HepG2 (cell line): Measurements from ENCODE around the gene BIRC7. TPM values are rescaled to one million over a fixed set of nuclear protein-coding genes. Genes with fewer than 3 reads are reported as not detected.

Experiments used
- AHR ChIP-seq: IDR thresholded peaks from 2 replicates; pipeline ENCODE4 v1.6.1; 2018; ENCODE audit warnings: missing genetic modification reagents, missing compliant biosample characterization
- GFI1 ChIP-seq: sonication (generic); formaldehyde crosslinking; IDR thresholded peaks from 2 replicates; pipeline ENCODE4 v1.5.0; 2020; ENCODE audit warnings: missing genetic modification reagents, mild to moderate bottlenecking, borderline replicate concordance
- IRF2 ChIP-seq: IDR thresholded peaks from 2 replicates; pipeline ENCODE4 v1.6.1; 2018; ENCODE audit warnings: missing genetic modification reagents, missing compliant biosample characterization
- KDM2A ChIP-seq: sonication (generic); formaldehyde crosslinking; IDR thresholded peaks from 2 replicates; pipeline ENCODE4 v1.4.0; 2020; ENCODE audit warnings: low read depth, missing genetic modification reagents, borderline replicate concordance
- KLF9 ChIP-seq: IDR thresholded peaks from 2 replicates; pipeline ENCODE4 v1.6.1; 2016; ENCODE audit warnings: low read depth
- MAZ ChIP-seq, 2 experiments: sonication (generic) in 1 of 2; formaldehyde crosslinking in 1 of 2; IDR thresholded peaks; 2 replicates each; pipeline versions ENCODE4 v1.5.0 to v1.6.1; 2012 to 2020; ENCODE audit warnings: low read depth in 2 of 2, mild to moderate bottlenecking in 2 of 2, borderline replicate concordance in 1 of 2, improper control_type of control experiment in 1 of 2, low read length in 1 of 2, missing genetic modification reagents in 1 of 2, moderate library complexity in 1 of 2
- MLLT10 ChIP-seq: sonication (generic); formaldehyde crosslinking; IDR thresholded peaks from 2 replicates; pipeline ENCODE4 v1.4.0; 2020; ENCODE audit warnings: missing genetic modification reagents
- MLX ChIP-seq: IDR thresholded peaks from 2 replicates; pipeline ENCODE4 v1.6.1; 2016
- NR2C2 ChIP-seq: sonication (generic); formaldehyde crosslinking; IDR thresholded peaks from 2 replicates; pipeline ENCODE4 v1.4.0; 2020; ENCODE audit warnings: missing genetic modification reagents, mild to moderate bottlenecking, moderate library complexity, borderline replicate concordance
- SAP130 ChIP-seq: IDR thresholded peaks from 2 replicates; pipeline ENCODE4 v1.6.1; 2016; ENCODE audit warnings: low read depth
- TAF15 ChIP-seq: fragments of 200-400 bp; formaldehyde crosslinking; IDR thresholded peaks from one replicate; pipeline ENCODE4 v1.6.1; 2018; ENCODE audit warnings: mild to moderate bottlenecking, low read depth, low read length; ENCODE audit not compliant: poor library complexity, severe bottlenecking
- TFE3 ChIP-seq: IDR thresholded peaks from 2 replicates; pipeline ENCODE4 v1.6.1; 2016
- YEATS2 ChIP-seq: sonication (generic); formaldehyde crosslinking; IDR thresholded peaks from 2 replicates; pipeline ENCODE4 v1.4.0; 2020; ENCODE audit warnings: missing genetic modification reagents, borderline replicate concordance
- polyA plus RNA-seq, 8 experiments: library from polyadenylated mRNA; depleted of rRNA in 3 of 8; stranded (reverse) in 7 of 8; unstranded in 1 of 8; fragments of >200 nt; fragmentation: Illumina TruSeq in 4 of 8; extraction: Trizol in 4 of 8; gene quantifications; 2 replicates each; pipeline versions ENCODE4 v1.2.1 to v1.2.3, GENCODE V29; 2011 to 2016; ENCODE audit warnings: low read depth in 4 of 8, missing spikeins in 1 of 8, mixed read lengths in 1 of 8; ENCODE audit not compliant: insufficient read depth in 1 of 8
- total RNA-seq, 5 experiments: library from RNA; depleted of rRNA; stranded (reverse); fragments of >200 nt; fragmentation: Illumina TruSeq; extraction: Trizol; gene quantifications; 2 replicates each; pipeline ENCODE4 v1.2.3, GENCODE V29; 2016; ENCODE audit warnings: low read depth in 1 of 5
- TF ChIP-seq, protein P1 (sequence below): sonication (generic); formaldehyde crosslinking; IDR thresholded peaks from 2 replicates; pipeline ENCODE4 v1.5.1; 2020; ENCODE audit warnings: mild to moderate bottlenecking, missing genetic modification reagents, moderate library complexity
- TF ChIP-seq, protein P2 (sequence below): sonication (generic); formaldehyde crosslinking; IDR thresholded peaks from 2 replicates; pipeline ENCODE4 v1.4.0; 2020; ENCODE audit warnings: missing genetic modification reagents
- TF ChIP-seq, protein P3 (sequence below): sonication (generic); formaldehyde crosslinking; IDR thresholded peaks from 2 replicates; pipeline ENCODE4 v1.5.0; 2020; ENCODE audit warnings: missing genetic modification reagents, mild to moderate bottlenecking, borderline replicate concordance

The BIRC7 gene
- total and polyA plus RNA-seq, 2 of the 13 experiments (the other 11 are each of a cell fraction or from before 2014, with no cell fraction given): 0.27 to 5.1 TPM

DNA sequence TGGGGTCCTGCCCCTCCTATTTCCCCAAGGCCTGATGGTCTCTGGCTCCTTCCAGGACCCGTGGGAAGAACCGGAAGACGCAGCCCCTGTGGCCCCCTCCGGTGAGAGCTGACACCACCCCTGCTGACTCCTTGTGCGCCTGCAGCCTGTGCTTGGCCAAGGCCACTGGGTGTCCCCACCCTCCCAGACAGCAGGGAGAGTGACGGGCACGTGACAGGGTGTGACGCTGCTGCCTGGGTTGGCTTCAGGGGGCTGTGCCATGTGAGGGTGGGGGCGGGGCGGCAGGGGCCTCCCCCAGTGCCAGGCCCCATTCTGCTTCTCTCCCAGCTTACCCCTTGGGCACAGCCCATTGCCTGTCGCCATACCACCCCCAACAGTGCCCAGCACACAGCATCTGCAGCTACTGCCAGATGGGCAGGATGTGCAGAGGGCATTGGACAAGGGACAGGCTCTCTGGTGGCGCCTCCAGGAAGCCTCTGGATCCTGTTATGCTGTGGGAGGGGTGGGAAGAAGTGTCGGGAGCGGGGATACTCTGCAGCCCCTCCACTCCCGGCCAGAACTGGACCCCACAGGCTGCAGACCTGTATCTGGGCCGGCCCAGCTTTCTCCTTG lies 2.9 kb downstream of the BIRC7 start (continued):
- no peak for TF ChIP-seq IRF2 (CRISPR knock-in tag)
- no peak for TF ChIP-seq KLF9 (CRISPR knock-in tag)
- TF ChIP-seq TFE3: peak; percentile 50; the same call in 1 of the 2 replicates
- TF ChIP-seq, protein P1, sequence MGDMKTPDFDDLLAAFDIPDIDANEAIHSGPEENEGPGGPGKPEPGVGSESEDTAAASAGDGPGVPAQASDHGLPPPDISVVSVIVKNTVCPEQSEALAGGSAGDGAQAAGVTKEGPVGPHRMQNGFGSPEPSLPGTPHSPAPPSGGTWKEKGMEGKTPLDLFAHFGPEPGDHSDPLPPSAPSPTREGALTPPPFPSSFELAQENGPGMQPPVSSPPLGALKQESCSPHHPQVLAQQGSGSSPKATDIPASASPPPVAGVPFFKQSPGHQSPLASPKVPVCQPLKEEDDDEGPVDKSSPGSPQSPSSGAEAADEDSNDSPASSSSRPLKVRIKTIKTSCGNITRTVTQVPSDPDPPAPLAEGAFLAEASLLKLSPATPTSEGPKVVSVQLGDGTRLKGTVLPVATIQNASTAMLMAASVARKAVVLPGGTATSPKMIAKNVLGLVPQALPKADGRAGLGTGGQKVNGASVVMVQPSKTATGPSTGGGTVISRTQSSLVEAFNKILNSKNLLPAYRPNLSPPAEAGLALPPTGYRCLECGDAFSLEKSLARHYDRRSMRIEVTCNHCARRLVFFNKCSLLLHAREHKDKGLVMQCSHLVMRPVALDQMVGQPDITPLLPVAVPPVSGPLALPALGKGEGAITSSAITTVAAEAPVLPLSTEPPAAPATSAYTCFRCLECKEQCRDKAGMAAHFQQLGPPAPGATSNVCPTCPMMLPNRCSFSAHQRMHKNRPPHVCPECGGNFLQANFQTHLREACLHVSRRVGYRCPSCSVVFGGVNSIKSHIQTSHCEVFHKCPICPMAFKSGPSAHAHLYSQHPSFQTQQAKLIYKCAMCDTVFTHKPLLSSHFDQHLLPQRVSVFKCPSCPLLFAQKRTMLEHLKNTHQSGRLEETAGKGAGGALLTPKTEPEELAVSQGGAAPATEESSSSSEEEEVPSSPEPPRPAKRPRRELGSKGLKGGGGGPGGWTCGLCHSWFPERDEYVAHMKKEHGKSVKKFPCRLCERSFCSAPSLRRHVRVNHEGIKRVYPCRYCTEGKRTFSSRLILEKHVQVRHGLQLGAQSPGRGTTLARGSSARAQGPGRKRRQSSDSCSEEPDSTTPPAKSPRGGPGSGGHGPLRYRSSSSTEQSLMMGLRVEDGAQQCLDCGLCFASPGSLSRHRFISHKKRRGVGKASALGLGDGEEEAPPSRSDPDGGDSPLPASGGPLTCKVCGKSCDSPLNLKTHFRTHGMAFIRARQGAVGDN (CRISPR knock-in tag): peak; percentile 54
- TF ChIP-seq YEATS2 (CRISPR knock-in tag): 0 out of 2 replicates have a peak, but pooled peaks have one; percentile 24
- no peak for TF ChIP-seq GFI1 (CRISPR knock-in tag)
- TF ChIP-seq, protein P2, sequence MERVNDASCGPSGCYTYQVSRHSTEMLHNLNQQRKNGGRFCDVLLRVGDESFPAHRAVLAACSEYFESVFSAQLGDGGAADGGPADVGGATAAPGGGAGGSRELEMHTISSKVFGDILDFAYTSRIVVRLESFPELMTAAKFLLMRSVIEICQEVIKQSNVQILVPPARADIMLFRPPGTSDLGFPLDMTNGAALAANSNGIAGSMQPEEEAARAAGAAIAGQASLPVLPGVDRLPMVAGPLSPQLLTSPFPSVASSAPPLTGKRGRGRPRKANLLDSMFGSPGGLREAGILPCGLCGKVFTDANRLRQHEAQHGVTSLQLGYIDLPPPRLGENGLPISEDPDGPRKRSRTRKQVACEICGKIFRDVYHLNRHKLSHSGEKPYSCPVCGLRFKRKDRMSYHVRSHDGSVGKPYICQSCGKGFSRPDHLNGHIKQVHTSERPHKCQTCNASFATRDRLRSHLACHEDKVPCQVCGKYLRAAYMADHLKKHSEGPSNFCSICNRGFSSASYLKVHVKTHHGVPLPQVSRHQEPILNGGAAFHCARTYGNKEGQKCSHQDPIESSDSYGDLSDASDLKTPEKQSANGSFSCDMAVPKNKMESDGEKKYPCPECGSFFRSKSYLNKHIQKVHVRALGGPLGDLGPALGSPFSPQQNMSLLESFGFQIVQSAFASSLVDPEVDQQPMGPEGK: peak; percentile 91
- 0 out of 2 replicates have a peak, but pooled peaks have one; percentile 25 for TF ChIP-seq MAZ (IDR thresholded peaks at IDR 0.05; ENCODE audit: borderline replicate concordance, low read depth, low read length)
- no peak for TF ChIP-seq MAZ (CRISPR knock-in tag; IDR thresholded peaks at IDR 0.05; ENCODE audit: low read depth)
- peak; percentile 24; the same call in 1 of the 2 replicates for TF ChIP-seq AHR
- peak; percentile 59; the same call in 1 of the 2 replicates for TF ChIP-seq KDM2A (CRISPR knock-in tag)
- TF ChIP-seq SAP130 (CRISPR knock-in tag): 0 out of 2 replicates have a peak, but pooled peaks have one; percentile 38
- TF ChIP-seq, protein P3, sequence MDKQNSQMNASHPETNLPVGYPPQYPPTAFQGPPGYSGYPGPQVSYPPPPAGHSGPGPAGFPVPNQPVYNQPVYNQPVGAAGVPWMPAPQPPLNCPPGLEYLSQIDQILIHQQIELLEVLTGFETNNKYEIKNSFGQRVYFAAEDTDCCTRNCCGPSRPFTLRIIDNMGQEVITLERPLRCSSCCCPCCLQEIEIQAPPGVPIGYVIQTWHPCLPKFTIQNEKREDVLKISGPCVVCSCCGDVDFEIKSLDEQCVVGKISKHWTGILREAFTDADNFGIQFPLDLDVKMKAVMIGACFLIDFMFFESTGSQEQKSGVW (CRISPR knock-in tag): no peak
- TF ChIP-seq NR2C2 (CRISPR knock-in tag): no peak
- no peak for TF ChIP-seq TAF15
- TF ChIP-seq MLLT10: no peak
- TF ChIP-seq MLX (CRISPR knock-in tag): peak; percentile 26; the same call in 1 of the 2 replicates
